NCI-H510A treated with DMSO at 0.1 percent for 48 hours (cell line): Measurements from ENCODE around the gene RNF207.

Experiments
- DNase-seq: peaks from one replicate; lab custom pipeline; 2025; lab: John Stamatoyannopoulos, UW

RNF207 gene

GRCh38 chr1:6205849-6206519, at the start of gene RNF207:
TSS of gene RNF207 (plus strand) at chr1:6206119. CDS start at chr1:6206536, 417 bp downstream.
- DNase-seq: peak; percentile 98

- DNase-seq: no peak
Observed at GRCh38 chr1:6157132-6157527, 48.8 kb upstream of the RNF207 start.

GRCh38 chr1:6157528-6158174, 48.3 kb upstream of the RNF207 start:
- peak; percentile 89 for DNase-seq

GRCh38 chr1:6158181-6158580, 47.7 kb upstream of the RNF207 start:
- no peak for DNase-seq

DNA sequence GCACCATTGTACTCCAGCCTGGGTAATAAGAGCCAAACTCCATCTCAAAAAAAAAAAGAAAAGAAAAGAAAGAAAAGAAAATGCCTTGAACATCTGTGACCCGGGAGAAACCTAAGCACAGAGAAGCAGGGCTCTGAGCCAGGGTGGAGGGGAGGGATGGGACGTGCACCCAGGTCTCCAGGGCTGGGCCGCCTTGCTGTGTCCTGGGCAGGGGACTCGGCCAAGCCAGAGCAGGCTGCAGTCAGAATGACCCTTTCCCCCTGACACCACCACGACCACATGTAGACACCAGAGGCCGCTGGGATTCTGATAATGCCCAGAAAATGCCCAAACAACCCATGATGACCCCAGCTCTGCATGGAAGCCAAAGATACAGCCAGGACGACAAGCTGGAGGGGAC, 43.6 kb upstream of the RNF207 start:
- DNase-seq: no peak

GRCh38 chr1:6162773-6163172, 43.1 kb upstream of the RNF207 start:
- peak; percentile 93 for DNase-seq

DNA sequence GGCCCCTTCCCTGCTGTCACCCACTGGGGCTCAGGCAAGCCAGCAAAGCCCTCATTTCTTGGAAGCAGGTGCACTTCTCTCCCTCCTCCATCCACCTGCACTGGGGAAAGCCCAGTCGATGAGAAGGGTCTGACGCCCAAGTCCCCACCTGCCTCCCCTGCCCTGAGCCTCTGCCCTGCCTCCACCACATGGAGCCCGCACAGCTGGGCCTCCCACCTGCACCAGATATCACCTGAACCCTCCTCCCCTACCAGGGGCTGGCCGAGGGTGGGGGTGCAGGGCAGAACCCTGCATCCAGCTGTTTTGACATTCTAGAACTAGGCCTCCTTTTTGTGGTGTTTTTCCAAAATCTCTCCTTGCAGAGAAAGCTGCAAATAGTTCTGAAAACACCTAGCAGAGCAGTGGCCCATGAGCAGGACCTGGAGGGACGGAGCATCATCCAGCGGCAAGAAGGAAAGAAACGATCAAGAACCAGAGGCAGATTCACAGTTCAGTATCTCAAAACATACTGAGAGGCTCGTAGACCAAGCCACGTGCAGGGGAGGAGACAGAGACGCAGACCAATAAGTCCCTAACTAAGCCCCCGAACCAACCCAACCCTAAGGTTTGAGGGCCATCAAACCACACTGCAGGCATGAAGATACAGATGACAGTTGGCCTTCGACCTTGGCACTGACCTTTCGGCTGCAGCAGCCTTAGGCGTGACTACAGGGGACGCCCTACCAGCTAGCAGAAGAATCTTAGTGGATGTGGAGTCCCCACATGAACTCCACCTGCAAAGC, 42.5 kb upstream of the RNF207 start:
- no peak for DNase-seq

DNA sequence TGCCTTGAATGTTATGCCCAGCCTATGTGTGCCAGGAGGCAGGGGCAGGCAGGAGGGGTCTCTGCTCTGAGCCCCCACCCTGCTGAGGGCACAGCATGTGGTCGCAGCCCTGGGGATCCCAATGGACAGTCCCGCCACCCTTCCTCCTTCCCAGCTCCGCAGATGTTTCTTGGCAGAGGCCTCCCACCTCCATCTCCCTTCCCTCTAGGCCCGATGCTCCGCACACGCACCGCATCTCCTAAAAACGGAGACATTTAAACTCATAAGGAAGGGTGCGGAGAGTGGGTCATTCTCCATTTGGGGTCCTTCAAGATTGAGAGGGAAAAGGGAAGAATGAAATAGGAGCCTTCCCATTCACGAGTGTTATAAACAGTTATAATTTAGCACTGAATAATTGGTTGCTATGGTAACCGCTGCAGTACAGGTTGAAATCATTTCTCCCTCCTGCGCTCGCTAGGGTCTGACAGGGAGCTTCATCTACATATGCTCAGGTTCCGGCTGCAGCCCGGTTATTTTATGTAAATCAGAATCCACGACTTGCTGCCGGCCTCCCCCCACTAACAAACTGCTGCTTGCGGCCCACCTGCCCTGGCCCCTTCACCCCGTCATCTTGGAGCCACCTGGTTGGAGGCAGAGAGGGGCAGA, 41.8 kb upstream of the RNF207 start:
- DNase-seq: no peak

- DNase-seq: no peak
Observed at GRCh38 chr1:6165027-6165426, 40.9 kb upstream of the RNF207 start.

DNA sequence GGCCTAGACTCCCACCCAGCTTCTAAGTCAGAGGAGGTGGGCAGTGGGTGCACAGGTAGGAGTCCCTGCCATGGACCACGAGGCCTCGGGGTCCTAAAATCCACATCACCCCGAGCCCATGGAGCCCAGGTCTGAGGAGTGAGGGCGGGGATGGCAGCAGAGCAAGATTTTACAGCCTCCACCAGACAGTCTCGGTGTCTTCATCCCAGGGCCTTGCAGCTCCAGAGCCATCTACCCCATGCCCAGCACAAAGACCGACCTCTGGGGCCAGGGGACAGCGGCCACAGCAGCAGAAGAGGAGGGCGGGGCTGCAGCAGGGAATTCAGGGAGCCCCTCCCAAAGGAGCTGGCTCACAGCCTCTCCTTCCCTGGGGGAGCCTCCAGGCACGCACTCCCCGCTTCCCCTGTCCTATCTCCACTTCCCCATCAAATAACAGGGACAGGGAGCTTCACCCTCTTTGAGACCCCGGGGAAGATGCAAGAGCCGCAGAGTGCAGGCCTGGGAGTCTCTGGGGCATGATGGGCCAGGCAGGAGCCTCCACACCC, 40.4 kb upstream of the RNF207 start:
- DNase-seq: no peak

DNA sequence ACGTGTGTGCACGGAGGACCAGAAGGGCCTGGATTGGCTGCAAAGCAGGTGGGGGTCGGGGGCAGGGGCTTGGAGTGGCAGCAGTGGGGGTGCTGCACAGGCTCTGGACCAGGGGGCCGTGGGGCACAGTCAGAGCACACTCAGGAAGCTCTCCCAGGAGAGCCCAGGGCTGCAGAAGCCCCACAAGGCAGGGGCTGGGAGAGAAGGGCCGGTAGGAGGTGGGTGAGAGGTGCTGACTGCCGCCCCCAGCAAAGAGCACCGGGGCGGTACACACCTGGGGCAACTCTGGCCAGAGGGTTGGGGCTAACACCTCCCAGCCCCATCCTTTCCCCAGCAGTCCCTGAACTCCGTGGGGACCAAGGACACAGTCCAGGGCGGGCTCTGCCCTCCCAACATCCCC, 39.7 kb upstream of the RNF207 start:
- no peak for DNase-seq

GRCh38 chr1:6166655-6167390, 39.1 kb upstream of the RNF207 start:
- no peak for DNase-seq

DNA sequence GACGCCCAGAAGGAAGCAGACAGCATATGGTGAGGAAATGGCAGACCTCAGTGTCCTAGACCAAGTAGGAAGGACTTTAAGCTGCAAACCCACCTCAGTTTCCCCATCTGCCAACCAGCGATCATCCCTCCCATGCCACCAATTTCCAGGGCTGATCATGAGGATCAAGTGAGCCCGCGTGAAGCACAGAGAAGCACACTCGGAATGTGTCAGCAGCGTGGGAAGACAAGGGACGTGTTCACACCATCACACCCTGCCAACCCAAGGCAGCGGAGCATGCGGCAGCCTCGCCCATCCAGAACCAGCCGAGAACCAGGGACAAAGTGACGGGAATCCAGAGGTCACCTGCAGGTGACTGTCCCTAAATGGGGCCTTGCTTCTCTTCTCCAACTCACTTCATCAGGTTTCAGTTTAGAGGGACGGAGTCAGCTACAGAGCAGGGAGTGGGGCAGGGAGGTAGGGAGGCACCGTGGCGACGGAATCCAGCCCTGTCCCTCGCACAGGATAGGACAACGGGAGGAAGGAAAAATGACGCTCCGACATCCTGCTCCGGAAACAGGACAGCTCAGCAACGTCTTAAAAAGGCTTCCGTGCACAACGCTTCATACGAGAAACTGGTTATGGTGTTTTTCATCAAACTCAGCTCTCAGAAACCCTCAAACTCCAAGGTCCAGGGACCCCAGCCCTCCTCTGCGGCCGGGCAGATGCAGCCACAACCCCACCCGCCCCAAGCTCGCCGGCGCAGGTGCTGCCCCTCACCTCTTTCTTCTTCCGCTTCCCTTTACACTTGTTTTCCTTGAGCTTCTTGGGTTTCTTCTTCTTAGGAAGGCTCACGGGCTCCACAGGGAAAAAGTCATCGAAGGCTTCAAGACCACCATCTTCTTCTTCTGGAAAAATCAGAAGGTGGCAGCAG, 38.3 kb upstream of the RNF207 start:
- DNase-seq: no peak

GRCh38 chr1:6168947-6169586, 36.9 kb upstream of the RNF207 start:
- no peak for DNase-seq

DNA sequence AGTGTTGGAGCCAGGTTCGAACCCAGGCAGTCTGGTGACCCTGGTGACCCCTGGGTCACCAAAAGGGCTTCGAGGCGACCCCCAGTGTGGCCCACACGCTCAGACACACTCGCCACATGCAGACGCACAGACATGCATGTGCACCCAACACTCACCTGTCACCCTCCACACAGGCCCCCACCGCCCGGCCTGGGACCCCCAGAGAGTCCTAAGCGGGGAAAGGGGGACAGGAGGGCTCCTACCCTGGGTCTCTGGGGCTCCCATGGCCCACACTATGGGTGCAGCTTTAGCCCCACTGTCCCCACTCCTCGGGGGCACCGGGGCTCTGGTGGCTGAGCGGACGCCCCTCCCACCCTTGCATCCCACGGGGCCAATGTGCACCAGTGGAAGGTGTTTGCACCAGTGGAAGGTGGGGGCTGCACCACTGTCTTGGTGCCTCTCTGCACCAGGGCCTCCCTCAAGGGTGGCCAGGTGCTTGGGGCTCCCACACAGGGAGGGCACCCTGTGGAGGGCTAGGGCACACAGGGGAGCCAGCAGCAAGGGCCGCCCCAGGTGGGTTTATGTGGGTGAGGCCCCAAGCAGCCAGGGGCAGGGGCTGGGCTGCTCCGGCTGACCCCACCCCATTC, 35.7 kb upstream of the RNF207 start:
- DNase-seq: no peak

DNA sequence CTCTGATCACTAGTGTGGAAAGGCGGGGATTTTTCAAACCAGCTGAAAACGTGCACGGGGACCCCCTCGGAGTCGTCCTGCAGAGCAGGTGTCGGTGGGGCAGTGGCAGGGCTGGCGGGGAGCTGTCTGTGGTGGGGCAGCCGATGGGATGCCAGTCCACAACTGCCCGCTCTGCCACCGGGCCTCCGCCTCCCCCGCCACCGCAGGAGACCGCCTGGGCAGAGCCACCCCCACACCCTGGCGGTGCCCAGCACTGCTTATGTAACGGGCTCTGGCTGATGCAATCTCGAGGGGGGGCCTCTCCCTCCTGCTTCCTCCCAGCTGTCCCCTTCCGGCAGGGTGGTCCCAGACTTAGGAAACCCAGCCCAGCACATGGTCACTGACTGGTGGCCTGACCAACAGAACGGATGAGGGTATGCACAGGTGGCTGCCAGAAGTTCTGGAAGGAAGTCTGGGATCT, 35.1 kb upstream of the RNF207 start:
- DNase-seq: no peak

- no peak for DNase-seq
Observed at GRCh38 chr1:6171548-6172124, 34.3 kb upstream of the RNF207 start.

GRCh38 chr1:6172549-6172948, 33.4 kb upstream of the RNF207 start:
- DNase-seq: no peak
